Activated naive CD8-positive, alpha-beta T cell treated with anti-CD3 and anti-CD28 coated beads, Interleukin-2, amount 50 U/mL, for 24 hours (primary cell): ENCODE measurements around the gene ATP5PO.

Source experiments
- ATAC-seq: fragments of 150-1000 bp; cut with Tn5 transposase; one replicate; pipeline ENCODE4 v1.10.0; 2021
- DNase-seq: peaks from one replicate; pipeline ENCODE4 v3.0.0; 2021
- H3K27ac Mint-ChIP-seq: one replicate; pipeline ENCODE4 v1.8.0; 2021; ENCODE audit warnings: mild to moderate bottlenecking, mixed read lengths
- H3K27me3 Mint-ChIP-seq: one replicate; pipeline ENCODE4 v1.8.0; 2021; ENCODE audit warnings: mixed read lengths
- H3K36me3 Mint-ChIP-seq: one replicate; pipeline ENCODE4 v1.8.0; 2021; ENCODE audit warnings: low read depth, mixed read lengths
- H3K4me1 Mint-ChIP-seq: one replicate; pipeline ENCODE4 v1.8.0; 2021; ENCODE audit warnings: mixed read lengths
- H3K4me3 Mint-ChIP-seq: one replicate; pipeline ENCODE4 v1.8.0; 2021; ENCODE audit warnings: mild to moderate bottlenecking, moderate library complexity, mixed read lengths
- H3K9me3 Mint-ChIP-seq: one replicate; pipeline ENCODE4 v1.8.0; 2021; ENCODE audit warnings: mixed read lengths

The ATP5PO gene

DNA sequence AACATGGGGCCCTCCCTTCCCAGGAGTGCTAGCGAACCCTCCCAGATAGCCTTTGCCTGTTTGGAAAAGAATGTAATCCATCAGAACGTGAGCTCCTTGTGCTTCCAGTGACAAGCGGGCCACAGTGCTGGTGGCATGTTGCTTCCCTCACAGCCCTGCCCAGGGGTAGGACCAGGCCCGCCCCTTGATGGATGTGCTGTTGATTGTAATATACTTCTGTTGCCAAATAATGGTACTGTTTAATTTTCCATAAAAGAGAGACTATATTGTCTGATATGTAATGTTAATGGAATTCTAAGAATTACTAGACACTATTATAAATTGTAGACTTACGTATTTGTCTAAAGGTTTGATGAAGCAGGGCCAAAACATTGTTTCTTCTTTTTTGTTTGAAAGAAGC is 16.4 kb downstream of the ATP5PO start:
- H3K4me1 Mint-ChIP-seq: peaks cover 11% of the 10 kb centered on the region
- H3K27me3 Mint-ChIP-seq: no peaks in the 10 kb centered on the region
- H3K36me3 Mint-ChIP-seq: peaks cover 25% of the 10 kb centered on the region
- H3K9me3 Mint-ChIP-seq: no peaks in the 10 kb centered on the region
- no peak overlapping the region for H3K27ac Mint-ChIP-seq
- ATAC-seq (no peak), DNase-seq (no peak)
- no peak overlapping the region for H3K4me3 Mint-ChIP-seq

DNA sequence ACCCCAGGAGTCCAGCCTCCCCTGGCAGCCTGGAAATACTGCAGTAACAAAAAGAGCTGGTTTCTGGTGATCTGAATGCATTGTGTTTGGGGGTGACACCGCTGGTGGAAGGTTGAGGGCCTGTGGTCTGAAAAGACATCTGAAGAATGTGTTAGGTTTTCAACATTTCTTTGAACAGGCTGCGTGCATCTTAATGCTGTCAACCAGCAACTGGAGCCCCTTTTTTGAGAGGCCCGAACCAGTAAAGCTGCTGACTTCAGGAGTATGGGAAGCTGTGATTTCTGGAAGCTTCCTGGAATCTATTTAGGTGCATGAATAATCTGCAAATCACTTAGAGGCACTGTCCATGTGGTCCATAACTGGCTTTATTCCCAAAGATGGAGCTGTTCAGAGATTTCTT is 17.0 kb downstream of the ATP5PO start:
- ATAC-seq: no peak

DNA sequence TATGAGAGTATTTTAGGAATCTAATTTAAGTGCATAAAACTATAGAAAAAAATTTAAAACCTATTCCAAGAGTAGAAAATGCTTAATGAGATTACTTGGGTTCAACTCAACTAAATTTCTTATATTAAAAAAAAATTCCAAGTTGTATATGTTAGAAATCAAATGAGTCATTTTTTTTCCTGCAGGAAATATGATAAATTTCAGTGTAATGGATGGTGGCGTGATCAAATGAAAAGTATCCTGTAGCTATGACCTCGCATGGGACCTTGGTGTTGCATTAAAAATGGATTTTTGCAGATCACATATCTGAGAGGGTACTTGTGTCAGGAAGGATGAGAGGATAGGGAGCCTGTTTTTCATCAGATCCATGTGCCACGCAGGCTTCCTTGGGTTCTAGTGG is 17.9 kb downstream of the ATP5PO start:
- DNase-seq (no peak), ATAC-seq (no peak)
- H3K4me3 Mint-ChIP-seq: no peak overlapping the region
- H3K27ac Mint-ChIP-seq: no peak overlapping the region
- H3K36me3 Mint-ChIP-seq: peaks cover 14% of the 10 kb centered on the region
- H3K27me3 Mint-ChIP-seq: no peaks in the 10 kb centered on the region
- peaks cover 11% of the 10 kb centered on the region for H3K4me1 Mint-ChIP-seq
- no peaks in the 10 kb centered on the region for H3K9me3 Mint-ChIP-seq

More for the DNA sequence above, 17.0 kb downstream of the ATP5PO start:
- Mint-ChIP-seq H3K27me3 (no peaks in the 10 kb centered on the region), H3K36me3 (peaks cover 22% of the 10 kb centered on the region), H3K9me3 (no peaks in the 10 kb centered on the region), H3K27ac (no peak overlapping the region), H3K4me3 (no peak overlapping the region), H3K4me1 (peaks cover 11% of the 10 kb centered on the region)
- no peak for DNase-seq

DNA sequence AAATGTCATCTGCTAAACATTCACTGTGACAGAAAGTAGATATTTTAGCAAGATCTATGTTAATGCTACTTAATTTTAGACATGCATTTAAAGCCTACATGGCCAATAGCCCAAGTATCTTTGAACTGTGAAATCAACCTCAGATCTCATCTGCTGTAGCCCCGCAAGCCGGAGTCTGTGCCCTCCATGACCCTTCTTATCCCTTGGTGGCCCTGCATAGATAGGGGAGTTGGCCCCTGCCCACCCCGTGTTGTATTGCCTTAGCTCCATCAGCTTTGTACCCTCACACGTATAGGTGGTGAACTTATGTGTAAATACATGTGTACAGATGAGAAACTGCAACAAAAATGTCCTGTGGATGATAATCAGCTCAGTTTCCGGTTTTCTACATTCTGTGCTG is 18.5 kb downstream of the ATP5PO start:
- no peaks in the 10 kb centered on the region for H3K9me3 Mint-ChIP-seq
- H3K4me1 Mint-ChIP-seq: peaks cover 11% of the 10 kb centered on the region
- H3K36me3 Mint-ChIP-seq: peaks cover 9% of the 10 kb centered on the region
- no peak overlapping the region for H3K27ac Mint-ChIP-seq
- no peak overlapping the region for H3K4me3 Mint-ChIP-seq
- no peaks in the 10 kb centered on the region for H3K27me3 Mint-ChIP-seq
- ATAC-seq (no peak), DNase-seq (no peak)

DNA sequence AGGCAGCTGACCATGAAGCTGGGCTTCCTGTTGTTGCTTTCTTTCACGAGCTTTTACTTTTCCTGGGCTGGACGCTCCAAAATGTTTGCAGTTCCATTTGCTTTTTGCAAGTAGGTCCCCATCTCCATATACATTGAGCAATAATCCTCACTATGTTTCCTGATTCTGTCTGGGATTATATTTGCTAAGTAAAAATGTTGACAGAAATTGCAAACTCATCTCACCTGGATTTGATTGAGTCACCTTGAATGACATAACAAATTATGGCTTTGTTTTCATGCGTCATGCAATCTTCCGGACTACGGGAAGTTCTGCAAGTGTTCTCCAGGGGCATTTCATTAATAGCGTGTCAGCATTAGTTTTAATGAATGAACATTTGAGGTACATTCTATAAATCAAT is 18.9 kb downstream of the ATP5PO start:
- H3K36me3 Mint-ChIP-seq: peaks cover 7% of the 10 kb centered on the region
- H3K4me1 Mint-ChIP-seq: peaks cover 11% of the 10 kb centered on the region
- H3K9me3 Mint-ChIP-seq: no peaks in the 10 kb centered on the region
- no peak overlapping the region for H3K4me3 Mint-ChIP-seq
- no peak overlapping the region for H3K27ac Mint-ChIP-seq
- no peak for DNase-seq
- no peaks in the 10 kb centered on the region for H3K27me3 Mint-ChIP-seq
- no peak for ATAC-seq

DNA sequence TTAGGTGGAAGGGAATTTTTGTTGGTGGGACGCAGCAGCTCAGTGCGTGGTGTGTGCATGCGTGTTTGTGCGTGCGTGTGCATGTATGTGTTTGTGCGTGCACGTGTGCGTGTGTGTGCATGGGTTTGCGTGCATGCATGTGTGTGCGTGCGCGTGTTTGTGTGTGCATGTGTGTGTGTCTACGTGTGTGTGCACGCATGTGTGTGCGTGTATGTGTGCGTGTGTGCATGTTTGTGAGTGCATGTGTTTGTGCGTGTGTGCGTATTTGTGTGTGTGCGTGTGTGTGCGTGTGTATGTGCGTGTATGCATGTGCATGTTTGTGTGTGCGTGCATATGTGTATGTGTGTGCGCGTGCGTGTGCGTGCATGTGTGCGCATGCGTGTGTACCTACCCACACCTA is 20.2 kb downstream of the ATP5PO start:
- H3K27me3 Mint-ChIP-seq: no peaks in the 10 kb centered on the region
- ATAC-seq: no peak
- H3K4me3 Mint-ChIP-seq: peak overlapping the region; percentile 58
- DNase-seq: no peak
- H3K36me3 Mint-ChIP-seq: peaks cover 2% of the 10 kb centered on the region
- H3K9me3 Mint-ChIP-seq: no peaks in the 10 kb centered on the region
- peaks cover 9% of the 10 kb centered on the region for H3K4me1 Mint-ChIP-seq
- H3K27ac Mint-ChIP-seq: no peak overlapping the region

DNA sequence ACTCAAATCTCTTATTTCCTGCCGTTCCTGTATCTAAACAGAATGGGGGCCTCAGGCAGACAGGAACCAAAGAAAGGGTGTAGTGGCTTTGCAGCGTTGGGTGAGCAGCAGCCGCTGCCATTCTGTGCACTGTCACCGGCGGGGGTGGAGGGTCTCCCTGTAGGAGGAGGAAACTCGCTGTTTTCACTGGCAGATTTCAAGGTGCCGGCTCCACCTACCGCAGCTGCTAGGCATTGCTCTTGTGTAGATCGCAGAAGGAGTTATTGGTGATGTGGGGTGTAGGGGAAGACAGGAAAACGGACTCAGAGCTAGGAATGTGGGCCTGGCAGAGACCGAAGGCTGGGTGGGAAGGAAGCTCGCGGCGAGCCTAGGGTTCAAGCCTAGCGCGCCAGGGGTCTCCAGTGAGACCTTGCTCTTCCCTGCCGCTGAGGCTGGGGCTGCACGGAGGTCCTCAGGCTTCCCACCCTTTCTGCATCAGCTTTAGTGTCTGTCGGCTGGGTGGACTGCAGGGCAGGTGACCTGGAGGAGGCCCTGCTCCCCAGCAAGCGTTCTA is 20.8 kb downstream of the ATP5PO start:
- Mint-ChIP-seq H3K4me3 (peak overlapping the region; percentile 58), H3K27me3 (no peaks in the 10 kb centered on the region), H3K4me1 (peaks cover 9% of the 10 kb centered on the region), H3K27ac (peak overlapping the region; percentile 66), H3K9me3 (no peaks in the 10 kb centered on the region), H3K36me3 (peaks cover 1% of the 10 kb centered on the region)
- DNase-seq (peak; percentile 77), ATAC-seq (peak; percentile 95)

DNA sequence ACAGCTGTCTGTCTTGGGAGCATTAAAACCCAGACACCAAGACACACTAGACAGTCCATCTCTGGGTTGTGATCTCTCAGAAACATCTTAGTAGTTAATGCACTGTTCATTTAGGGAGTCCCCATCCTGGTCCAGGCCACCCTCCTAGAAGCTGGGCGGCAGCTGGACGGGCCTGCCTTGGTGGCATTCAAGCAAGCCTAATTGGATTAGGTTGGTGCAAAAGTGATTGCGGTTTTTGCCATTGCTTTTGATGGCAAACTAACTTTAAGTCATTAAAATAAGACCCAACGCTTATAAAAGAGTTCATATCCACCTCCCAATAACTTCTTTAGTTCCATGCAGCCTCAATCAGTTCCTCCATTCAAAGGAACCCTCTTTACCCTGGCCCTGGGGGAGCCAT is 21.7 kb downstream of the ATP5PO start:
- DNase-seq (no peak), ATAC-seq (no peak)
- Mint-ChIP-seq H3K9me3 (no peaks in the 10 kb centered on the region), H3K27me3 (no peaks in the 10 kb centered on the region), H3K36me3 (no peaks in the 10 kb centered on the region), H3K27ac (no peak overlapping the region), H3K4me1 (peaks cover 9% of the 10 kb centered on the region), H3K4me3 (no peak overlapping the region)

DNA sequence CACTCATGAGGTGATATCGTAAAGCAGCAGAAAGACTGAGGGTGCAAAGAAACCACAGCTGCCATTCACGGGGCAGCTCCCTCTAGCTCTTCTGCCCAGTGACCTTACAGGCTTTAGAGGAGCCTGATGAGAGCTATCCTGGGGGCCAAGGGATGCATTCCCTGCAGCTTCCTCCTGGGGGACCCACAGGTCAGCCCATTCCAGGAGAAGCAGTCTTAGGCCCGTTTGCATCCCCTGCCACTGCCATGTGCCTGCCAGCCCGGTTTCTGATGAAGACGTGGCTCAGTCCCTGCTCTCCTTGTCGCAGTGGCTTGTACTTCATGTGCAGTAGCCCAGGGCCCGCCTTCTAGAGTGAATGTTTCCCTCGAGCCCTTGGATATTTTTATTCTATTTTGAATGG is 22.8 kb downstream of the ATP5PO start:
- no peaks in the 10 kb centered on the region for H3K36me3 Mint-ChIP-seq
- no peak overlapping the region for H3K4me3 Mint-ChIP-seq
- no peak for DNase-seq
- ATAC-seq: no peak
- H3K27ac Mint-ChIP-seq: no peak overlapping the region
- no peaks in the 10 kb centered on the region for H3K27me3 Mint-ChIP-seq
- H3K4me1 Mint-ChIP-seq: peaks cover 9% of the 10 kb centered on the region
- H3K9me3 Mint-ChIP-seq: no peaks in the 10 kb centered on the region

DNA sequence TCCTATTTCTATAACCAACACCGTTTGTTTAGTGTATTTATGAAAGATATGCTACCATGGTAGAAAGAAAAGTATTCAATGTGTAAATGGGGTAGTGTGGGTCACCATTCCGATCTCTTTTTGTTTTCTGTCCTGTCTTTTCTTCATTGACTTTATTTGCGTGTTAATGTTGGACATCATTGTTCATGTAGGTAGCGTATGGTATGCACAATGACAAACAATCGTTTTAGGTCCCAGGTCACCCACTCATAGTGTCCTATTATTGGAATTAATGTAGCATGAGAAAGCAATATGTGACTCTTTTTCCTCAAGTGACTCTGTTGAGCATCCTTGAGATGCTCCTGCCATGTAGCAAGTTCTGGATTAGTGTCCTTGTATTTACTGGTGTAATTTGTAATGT is 25.4 kb downstream of the ATP5PO start:
- no peaks in the 10 kb centered on the region for H3K36me3 Mint-ChIP-seq
- DNase-seq (no peak), ATAC-seq (no peak)
- H3K4me1 Mint-ChIP-seq: peaks cover 7% of the 10 kb centered on the region
- H3K27ac Mint-ChIP-seq: no peak overlapping the region
- H3K9me3 Mint-ChIP-seq: no peaks in the 10 kb centered on the region
- no peak overlapping the region for H3K4me3 Mint-ChIP-seq
- H3K27me3 Mint-ChIP-seq: no peaks in the 10 kb centered on the region

DNA sequence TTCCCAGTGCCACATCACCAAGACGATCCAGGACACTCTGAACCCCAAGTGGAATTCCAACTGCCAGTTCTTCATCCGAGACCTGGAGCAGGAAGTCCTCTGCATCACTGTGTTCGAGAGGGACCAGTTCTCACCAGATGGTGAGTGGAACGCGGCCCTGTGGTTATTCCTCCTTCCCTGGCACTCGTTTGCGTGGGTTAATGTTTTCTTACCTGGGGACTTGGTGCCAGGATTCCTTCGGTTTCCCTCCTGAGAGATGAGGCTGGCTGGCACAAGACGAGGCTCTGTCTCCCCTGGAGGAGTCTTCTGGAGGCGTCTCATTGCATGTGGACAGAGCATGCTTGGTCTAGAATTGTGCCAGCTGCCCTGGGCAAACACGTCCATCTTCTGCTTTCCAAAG is 29.3 kb downstream of the ATP5PO start:
- DNase-seq (no peak), ATAC-seq (no peak)
- Mint-ChIP-seq H3K9me3 (no peaks in the 10 kb centered on the region), H3K36me3 (no peaks in the 10 kb centered on the region), H3K27me3 (no peaks in the 10 kb centered on the region), H3K4me3 (no peak overlapping the region), H3K27ac (no peak overlapping the region), H3K4me1 (no peaks in the 10 kb centered on the region)

DNA sequence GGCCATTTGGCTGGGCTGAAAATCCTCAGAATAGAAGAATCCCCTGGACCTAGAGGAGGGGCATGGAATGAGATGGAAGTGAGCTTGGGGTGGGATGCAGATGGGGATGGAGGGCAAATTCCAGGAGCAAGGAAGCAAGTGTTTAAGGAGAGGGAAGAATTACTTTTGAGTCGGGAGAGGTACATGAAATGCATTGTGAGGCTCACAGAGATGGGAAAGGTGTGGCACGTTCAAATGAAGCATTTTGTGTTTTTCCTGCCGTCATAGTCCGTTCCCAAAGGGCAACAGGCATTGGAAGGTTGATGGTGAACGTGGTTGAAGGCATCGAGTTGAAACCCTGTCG is 30.5 kb downstream of the ATP5PO start:
- H3K4me3 Mint-ChIP-seq: no peak overlapping the region
- H3K4me1 Mint-ChIP-seq: no peaks in the 10 kb centered on the region
- ATAC-seq (no peak), DNase-seq (no peak)
- H3K9me3 Mint-ChIP-seq: no peaks in the 10 kb centered on the region
- no peak overlapping the region for H3K27ac Mint-ChIP-seq
- H3K36me3 Mint-ChIP-seq: no peaks in the 10 kb centered on the region
- H3K27me3 Mint-ChIP-seq: no peaks in the 10 kb centered on the region

DNA sequence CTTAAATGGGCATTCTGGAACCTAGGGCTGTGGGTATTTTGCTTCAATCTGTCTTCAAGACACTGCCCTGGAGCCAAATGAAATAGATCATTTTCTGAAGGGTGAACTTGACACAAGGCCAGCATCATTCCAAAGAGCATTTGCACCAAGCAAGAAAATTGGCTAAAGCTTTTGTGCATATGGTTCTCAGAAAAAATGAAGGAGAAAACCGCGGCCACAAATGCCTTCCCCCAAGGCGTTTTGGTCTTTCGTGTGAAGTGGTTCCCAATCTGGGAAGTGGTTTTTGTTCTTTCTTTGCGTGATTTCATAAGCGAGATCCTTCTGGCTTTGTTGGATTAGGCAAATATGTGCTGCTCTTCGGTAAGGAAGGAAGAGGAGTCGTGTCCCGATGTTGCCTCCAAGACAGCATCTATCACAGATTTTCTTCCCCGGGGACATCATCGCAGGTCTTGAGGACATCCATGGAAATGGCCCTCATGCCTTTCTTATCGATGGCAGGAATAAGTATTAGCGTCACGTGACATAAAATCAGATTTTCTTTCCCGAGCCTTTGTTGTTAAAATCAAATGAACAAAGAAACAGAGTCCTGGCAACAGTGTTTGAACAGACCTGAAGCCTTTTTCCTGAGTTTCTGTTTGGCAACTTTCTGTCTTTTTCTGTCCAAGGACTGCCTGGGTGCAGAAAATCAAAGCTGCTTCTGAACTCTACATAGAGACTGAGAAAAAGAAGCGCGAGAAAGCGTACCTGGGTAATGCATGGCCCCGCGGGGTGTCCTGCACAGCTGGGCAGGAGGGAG is 31.0 kb downstream of the ATP5PO start:
- Mint-ChIP-seq H3K4me1 (no peaks in the 10 kb centered on the region), H3K36me3 (no peaks in the 10 kb centered on the region), H3K27ac (no peak overlapping the region), H3K4me3 (no peak overlapping the region), H3K9me3 (no peaks in the 10 kb centered on the region), H3K27me3 (no peaks in the 10 kb centered on the region)
- ATAC-seq (no peak), DNase-seq (no peak)

DNA sequence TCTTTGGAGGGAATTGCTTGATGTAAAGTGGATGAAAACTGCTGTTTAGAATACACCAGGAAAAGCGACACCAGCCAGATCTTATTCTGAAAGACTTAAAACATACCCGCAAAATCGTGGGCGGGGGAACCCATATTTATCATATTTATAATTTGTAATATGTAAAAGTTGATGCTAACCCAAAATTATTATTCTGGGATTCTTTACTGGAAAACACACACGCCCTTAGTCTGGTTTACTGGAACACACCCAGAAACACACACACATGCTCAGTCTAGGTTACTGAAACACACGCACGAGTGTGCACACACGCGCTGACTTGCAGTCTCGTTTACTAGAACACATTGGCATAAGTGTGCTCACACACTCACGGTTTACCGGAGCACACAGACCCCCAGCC is 32.5 kb downstream of the ATP5PO start:
- no peak overlapping the region for H3K4me3 Mint-ChIP-seq
- peaks cover 2% of the 10 kb centered on the region for H3K27me3 Mint-ChIP-seq
- no peak for DNase-seq
- H3K4me1 Mint-ChIP-seq: no peaks in the 10 kb centered on the region
- no peak for ATAC-seq
- no peaks in the 10 kb centered on the region for H3K36me3 Mint-ChIP-seq
- H3K27ac Mint-ChIP-seq: no peak overlapping the region
- H3K9me3 Mint-ChIP-seq: no peaks in the 10 kb centered on the region

DNA sequence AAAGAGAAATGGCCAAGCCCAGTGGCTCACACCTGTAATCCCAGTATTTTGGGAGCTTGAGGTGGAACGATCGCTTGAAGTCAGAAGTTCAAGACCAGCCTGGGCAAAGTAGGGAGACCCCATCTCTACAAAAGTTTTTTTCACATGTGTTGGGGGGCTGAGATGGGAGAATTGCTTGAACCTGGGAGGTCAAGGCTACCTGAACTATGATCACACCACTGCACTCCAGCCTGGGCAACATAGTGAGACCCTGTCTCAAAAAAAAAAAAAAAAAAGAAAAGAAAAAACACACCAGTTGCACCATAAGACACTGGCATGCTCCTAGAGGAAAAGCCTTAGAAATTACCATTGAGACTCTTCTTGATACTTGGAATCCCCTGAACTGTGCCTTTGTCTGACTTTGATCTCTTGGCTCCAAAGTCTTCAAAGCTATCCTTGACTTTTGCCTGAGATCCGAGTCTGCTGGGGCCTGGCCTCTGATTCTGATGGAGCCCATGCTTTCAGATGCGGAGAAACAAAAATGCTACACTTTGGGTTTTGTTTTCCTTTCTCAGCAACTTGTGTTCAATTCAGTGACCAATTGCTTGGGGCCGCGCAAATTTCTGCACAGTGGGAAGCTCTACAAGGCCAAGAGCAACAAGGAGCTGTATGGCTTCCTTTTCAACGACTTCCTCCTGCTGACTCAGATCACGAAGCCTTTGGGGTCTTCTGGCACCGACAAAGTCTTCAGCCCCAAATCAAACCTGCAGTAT is 33.7 kb downstream of the ATP5PO start:
- Mint-ChIP-seq H3K27me3 (peaks cover 4% of the 10 kb centered on the region), H3K36me3 (no peaks in the 10 kb centered on the region), H3K27ac (no peak overlapping the region), H3K4me1 (no peaks in the 10 kb centered on the region), H3K9me3 (no peaks in the 10 kb centered on the region), H3K4me3 (no peak overlapping the region)
- no peak for DNase-seq
- no peak for ATAC-seq
